Nephron (organoid): Measurements from ENCODE around the gene MAN2B1.

Experiments
- H3K27ac Mint-ChIP-seq, 3 experiments: 2 replicates each; pipeline ENCODE4 v1.8.0; 2020; ENCODE audit warnings: mixed read lengths in 3 of 3, mild to moderate bottlenecking in 2 of 3, moderate library complexity in 1 of 3
- H3K27me3 Mint-ChIP-seq: 2 replicates; pipeline ENCODE4 v1.8.0; 2021; ENCODE audit warnings: low read depth, mild to moderate bottlenecking, moderate library complexity, mixed read lengths
- H3K36me3 Mint-ChIP-seq: 2 replicates; pipeline ENCODE4 v1.8.0; 2020; ENCODE audit warnings: low read depth, mixed read lengths
- H3K4me1 Mint-ChIP-seq: 2 replicates; pipeline ENCODE4 v1.8.0; 2020; ENCODE audit warnings: mixed read lengths
- H3K4me3 Mint-ChIP-seq, 3 experiments: 2 replicates each; pipeline ENCODE4 v1.8.0; 2020; ENCODE audit warnings: mild to moderate bottlenecking in 3 of 3, mixed read lengths in 3 of 3, moderate library complexity in 2 of 3
- H3K9me3 Mint-ChIP-seq: 2 replicates; pipeline ENCODE4 v1.8.0; 2020; ENCODE audit warnings: mixed read lengths
- CTCF ChIP-seq, 3 experiments: fragments of 200-600 bp; sonication (generic); IDR thresholded peaks; one replicate each; pipeline ENCODE4 v1.5.0; 2021; ENCODE audit warnings: antibody characterized with exemption in 3 of 3; ENCODE audit not compliant: unreplicated experiment in 3 of 3

MAN2B1 gene

GRCh38 chr19:12668346-12668745, 1.8 kb upstream of the MAN2B1 start:
- no peak for TF ChIP-seq CTCF (IDR thresholded peaks at IDR 0.05; ENCODE audit: unreplicated experiment in 3 of 3)
- peaks cover 30% of the 10 kb centered on the region for H3K4me1 Mint-ChIP-seq
- H3K9me3 Mint-ChIP-seq, result no peaks in the 10 kb centered on the region
- H3K36me3 Mint-ChIP-seq, result peaks cover 9% of the 10 kb centered on the region
- H3K4me3 Mint-ChIP-seq, result peak overlapping the region; percentile 97 to 99 (median 98)
- H3K27me3 Mint-ChIP-seq, result no peaks in the 10 kb centered on the region
- peak overlapping the region; percentile 99 for H3K27ac Mint-ChIP-seq

- Mint-ChIP-seq H3K27ac (peak overlapping the region; percentile 25 to 68 (median 31)), H3K4me1 (peaks cover 30% of the 10 kb centered on the region), H3K27me3 (no peaks in the 10 kb centered on the region), H3K4me3 (peak overlapping the region; percentile 97 to 99 (median 98)), H3K36me3 (peaks cover 13% of the 10 kb centered on the region), H3K9me3 (no peaks in the 10 kb centered on the region)
- no peak for TF ChIP-seq CTCF (IDR thresholded peaks at IDR 0.05; ENCODE audit: unreplicated experiment in 3 of 3)
Measured at GRCh38 chr19:12667731-12668302, 1.3 kb upstream of the MAN2B1 start.

- peak overlapping the region; percentile 97 to 99 (median 98) for H3K4me3 Mint-ChIP-seq
- peaks cover 16% of the 10 kb centered on the region for H3K36me3 Mint-ChIP-seq
- no peaks in the 10 kb centered on the region for H3K27me3 Mint-ChIP-seq
- H3K27ac Mint-ChIP-seq, result peak overlapping the region; percentile 44 to 78 (median 65)
- peaks cover 30% of the 10 kb centered on the region for H3K4me1 Mint-ChIP-seq
- H3K9me3 Mint-ChIP-seq, result no peaks in the 10 kb centered on the region
- TF ChIP-seq CTCF (IDR thresholded peaks at IDR 0.05; ENCODE audit: unreplicated experiment in 3 of 3), result no peak
Measured at GRCh38 chr19:12665671-12666264, 774 bp downstream of the MAN2B1 start.

GRCh38 chr19:12665281-12665573, 1.3 kb downstream of the MAN2B1 start:
- TF ChIP-seq CTCF (IDR thresholded peaks at IDR 0.05; ENCODE audit: unreplicated experiment in 3 of 3), result no peak
- peaks cover 19% of the 10 kb centered on the region for H3K36me3 Mint-ChIP-seq
- H3K4me3 Mint-ChIP-seq, result peak overlapping the region; percentile 97 to 99 (median 98)
- no peaks in the 10 kb centered on the region for H3K9me3 Mint-ChIP-seq
- no peaks in the 10 kb centered on the region for H3K27me3 Mint-ChIP-seq
- peaks cover 30% of the 10 kb centered on the region for H3K4me1 Mint-ChIP-seq
- H3K27ac Mint-ChIP-seq, result no peak overlapping the region

GRCh38 chr19:12664406-12665280, 1.9 kb downstream of the MAN2B1 start:
- Mint-ChIP-seq H3K27me3 (no peaks in the 10 kb centered on the region), H3K27ac (no peak overlapping the region), H3K4me3 (peak overlapping the region; percentile 97 to 99 (median 98)), H3K36me3 (peaks cover 24% of the 10 kb centered on the region), H3K9me3 (no peaks in the 10 kb centered on the region), H3K4me1 (peaks cover 29% of the 10 kb centered on the region)
- no peak for TF ChIP-seq CTCF (IDR thresholded peaks at IDR 0.05; ENCODE audit: unreplicated experiment in 3 of 3)
